GM12872 (cell line): ENCODE measurements around the gene SORL1-AS1.

Experiments
- TF ChIP-seq, protein P1 (sequence below): IDR thresholded peaks from 3 replicates; pipeline ENCODE4 v1.5.1; 2011; ENCODE audit warnings: low read depth, mild to moderate bottlenecking, low read length, moderate library complexity; ENCODE audit not compliant: insufficient read depth

SORL1-AS1 gene

DNA sequence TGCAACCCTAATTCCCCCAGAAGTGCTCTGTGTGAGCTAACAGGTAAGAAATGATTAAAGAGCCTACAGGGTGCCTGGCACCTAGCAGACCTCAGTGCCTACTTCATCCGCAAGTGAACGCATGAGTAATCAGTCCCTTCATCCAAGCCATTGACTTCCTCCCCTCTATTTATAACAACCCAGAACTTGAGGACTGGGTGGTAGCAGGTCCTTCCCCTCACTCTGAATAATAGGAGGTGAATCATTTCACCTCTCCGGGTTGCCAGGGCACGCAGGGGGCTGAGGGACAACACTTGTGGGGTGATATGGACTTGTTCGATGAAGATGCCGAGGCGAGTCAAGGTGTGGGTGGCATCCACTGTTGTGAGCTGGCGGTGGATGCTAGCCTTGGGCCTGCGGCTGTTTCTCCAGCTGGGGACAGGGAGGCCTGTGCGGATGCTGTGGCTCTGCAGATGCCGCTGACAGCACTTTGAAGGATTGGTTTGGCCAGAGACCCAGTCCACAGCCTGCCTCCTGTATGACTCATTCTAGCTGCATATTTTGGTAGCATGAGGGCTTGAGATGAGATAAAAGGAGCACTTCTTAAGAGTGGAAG is 11.7 kb upstream of the SORL1-AS1 start:
- TF ChIP-seq, protein P1, sequence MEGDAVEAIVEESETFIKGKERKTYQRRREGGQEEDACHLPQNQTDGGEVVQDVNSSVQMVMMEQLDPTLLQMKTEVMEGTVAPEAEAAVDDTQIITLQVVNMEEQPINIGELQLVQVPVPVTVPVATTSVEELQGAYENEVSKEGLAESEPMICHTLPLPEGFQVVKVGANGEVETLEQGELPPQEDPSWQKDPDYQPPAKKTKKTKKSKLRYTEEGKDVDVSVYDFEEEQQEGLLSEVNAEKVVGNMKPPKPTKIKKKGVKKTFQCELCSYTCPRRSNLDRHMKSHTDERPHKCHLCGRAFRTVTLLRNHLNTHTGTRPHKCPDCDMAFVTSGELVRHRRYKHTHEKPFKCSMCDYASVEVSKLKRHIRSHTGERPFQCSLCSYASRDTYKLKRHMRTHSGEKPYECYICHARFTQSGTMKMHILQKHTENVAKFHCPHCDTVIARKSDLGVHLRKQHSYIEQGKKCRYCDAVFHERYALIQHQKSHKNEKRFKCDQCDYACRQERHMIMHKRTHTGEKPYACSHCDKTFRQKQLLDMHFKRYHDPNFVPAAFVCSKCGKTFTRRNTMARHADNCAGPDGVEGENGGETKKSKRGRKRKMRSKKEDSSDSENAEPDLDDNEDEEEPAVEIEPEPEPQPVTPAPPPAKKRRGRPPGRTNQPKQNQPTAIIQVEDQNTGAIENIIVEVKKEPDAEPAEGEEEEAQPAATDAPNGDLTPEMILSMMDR = no peak

- TF ChIP-seq, protein P1 = no peak
These were observed 11.0 kb upstream of the SORL1-AS1 start for GRCh38 chr11:121463689-121464335.

GRCh38 chr11:121461843-121462242 is 9.1 kb upstream of the SORL1-AS1 start:
- TF ChIP-seq, protein P1 = no peak

DNA sequence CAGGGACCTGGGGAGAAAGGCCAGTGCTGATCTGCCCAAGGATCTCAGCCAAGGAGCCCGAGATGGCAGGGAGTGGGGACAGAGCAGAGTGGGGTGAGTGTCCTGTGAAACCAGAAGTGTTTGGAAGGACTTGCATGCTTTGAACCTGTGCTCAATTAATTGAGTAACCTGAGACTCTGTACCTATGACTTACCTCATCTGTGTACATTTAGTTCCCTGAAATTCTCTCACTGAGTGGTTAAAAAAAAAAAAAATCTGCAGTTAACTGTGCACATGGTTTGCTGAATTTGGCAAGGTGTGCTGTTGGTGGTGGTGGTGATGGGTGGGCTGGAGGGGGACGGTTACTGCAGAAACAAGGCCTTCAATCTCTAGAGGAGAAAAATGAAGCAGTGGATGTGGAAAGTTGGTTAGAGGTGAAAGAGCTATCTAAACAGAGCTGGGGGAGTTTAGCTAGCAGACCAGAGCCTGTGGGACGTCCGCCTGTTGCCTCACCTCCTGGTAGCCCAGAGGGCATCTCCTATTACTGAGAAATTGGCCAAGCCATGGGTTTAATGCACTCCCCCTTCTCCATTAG is 8.3 kb upstream of the SORL1-AS1 start:
- TF ChIP-seq, protein P1 = no peak

DNA sequence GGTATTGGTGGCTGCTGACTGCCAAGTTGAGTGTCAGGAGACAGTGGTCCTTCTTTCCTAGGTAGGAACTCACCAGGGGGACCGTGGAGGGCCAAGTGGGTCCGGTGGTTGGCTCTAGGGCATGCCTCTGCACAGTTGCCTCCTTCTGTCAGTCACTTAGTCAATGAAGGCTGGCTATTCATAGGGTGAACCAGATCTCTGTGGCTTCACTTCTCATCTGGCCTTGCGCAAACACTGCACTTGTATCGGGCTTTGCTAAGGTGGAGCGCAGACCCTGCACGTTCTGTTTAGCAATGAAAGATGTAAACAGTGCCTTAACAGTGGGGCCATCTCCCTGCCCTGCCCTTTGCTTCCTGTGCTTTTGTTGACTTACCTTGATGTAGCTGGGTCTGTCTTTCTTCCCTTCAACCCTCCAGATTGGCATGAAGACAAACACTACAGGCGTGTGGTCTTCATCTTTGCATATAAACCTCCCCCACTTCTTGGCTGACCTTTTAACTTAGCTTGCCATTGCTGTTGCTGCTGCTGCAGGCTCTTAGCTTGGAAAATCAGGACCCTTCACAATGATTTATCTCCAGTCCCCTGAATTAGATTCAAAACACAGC is 6.7 kb upstream of the SORL1-AS1 start:
- TF ChIP-seq, protein P1 = no peak

GRCh38 chr11:121458551-121458950 is 5.8 kb upstream of the SORL1-AS1 start:
- TF ChIP-seq, protein P1 = no peak

DNA sequence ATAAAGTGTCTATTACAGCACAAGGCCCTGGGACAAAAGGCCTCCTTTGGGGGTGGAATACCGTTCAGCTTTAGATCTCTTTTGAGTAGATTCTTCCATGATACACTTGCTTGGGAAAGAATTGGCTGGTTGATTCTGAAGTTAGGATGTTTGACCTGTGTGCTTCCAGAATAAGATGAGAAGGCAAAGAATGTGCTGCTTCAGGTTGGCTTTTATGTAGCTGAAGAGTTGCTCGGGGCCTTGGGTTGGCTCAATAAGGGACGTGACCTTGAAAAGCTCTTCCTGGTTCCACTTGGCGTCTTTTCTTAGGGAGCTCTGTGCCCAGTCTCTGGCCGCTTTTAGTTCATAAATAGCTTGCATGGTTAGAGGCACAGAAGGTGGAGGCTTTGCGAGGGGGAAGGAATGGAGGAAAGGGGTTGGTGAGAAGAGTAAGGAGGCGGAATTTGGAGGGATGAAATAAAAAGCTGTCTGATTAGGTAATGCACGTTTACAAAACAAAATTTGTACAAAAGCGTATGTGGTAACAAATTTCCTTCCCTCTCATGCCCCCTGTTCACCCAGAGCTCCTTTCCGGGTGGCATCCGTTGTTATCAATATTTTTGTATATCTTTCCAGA is 4.2 kb upstream of the SORL1-AS1 start:
- TF ChIP-seq, protein P1 = no peak
